ENCODE data around the gene H19.

Gene H19

DNA sequence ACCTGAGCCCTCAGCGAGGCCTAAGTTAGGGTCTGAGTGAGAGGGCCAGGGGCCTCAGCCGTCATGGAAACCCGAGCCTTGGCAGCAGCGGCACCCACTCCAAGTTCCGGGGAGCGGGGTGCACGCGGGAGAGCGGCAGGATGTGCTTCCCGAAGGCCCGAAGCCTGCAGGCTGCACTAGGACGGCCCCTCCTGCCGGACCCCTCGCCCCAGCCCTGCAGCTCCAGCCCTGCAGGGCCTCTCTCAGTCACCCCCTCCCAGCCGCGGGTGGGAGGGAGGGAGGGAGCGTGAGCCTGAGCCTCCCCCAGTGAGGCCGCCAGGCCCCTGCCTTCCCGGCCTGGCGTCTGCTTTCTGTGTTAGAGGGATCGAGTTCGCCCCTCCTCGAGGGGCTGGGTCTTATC lies 27.9 kb downstream of the H19 start:
- ChIA-PET POLR2A (no interaction called here), CTCF (interaction anchor here (1.2 to 3.4 kb wide), 3 partner anchors 15 to 22 kb away, joined by 4 to 16 read pairs (median 4); partner anchors contain the start of gene MRPL23)
- WGBS (ENCODE audit: insufficient coverage): no CpG with 5 or more reads among the region's 23 CpGs
- no peaks in the 10 kb centered on the region for H3K9me3 ChIP-seq (ENCODE audit: control extremely low read depth in 1 of 5, control insufficient read depth in 4 of 5, insufficient read depth in 2 of 5, low read depth in 1 of 5, low read length in 4 of 5)
- H3K27ac ChIP-seq (ENCODE audit: insufficient read depth in 1 of 2, low read depth in 1 of 2, low read length in 2 of 2, poor library complexity in 1 of 2, severe bottlenecking in 2 of 2): no peak overlapping the region
- no peak overlapping the region for H3K4me3 ChIP-seq (ENCODE audit: control insufficient read depth in 1 of 7, extremely low read depth in 1 of 7, insufficient read depth in 4 of 7, low read depth in 2 of 7, low read length in 6 of 7)
- no peak for DNase-seq
- no peaks in the 10 kb centered on the region for H3K36me3 ChIP-seq (ENCODE audit: control insufficient read depth in 4 of 4, insufficient read depth in 4 of 4, low read length in 3 of 4)
- no peaks in the 10 kb centered on the region for H3K27me3 ChIP-seq (replicated peaks in 2 of 5; ENCODE audit: control insufficient read depth in 4 of 5, insufficient read depth in 5 of 5, low read length in 4 of 5)
- H3K4me1 ChIP-seq (ENCODE audit: control extremely low read depth in 1 of 4, control insufficient read depth in 4 of 4, insufficient read depth in 4 of 4, low read length in 3 of 4): no peaks in the 10 kb centered on the region

DNA sequence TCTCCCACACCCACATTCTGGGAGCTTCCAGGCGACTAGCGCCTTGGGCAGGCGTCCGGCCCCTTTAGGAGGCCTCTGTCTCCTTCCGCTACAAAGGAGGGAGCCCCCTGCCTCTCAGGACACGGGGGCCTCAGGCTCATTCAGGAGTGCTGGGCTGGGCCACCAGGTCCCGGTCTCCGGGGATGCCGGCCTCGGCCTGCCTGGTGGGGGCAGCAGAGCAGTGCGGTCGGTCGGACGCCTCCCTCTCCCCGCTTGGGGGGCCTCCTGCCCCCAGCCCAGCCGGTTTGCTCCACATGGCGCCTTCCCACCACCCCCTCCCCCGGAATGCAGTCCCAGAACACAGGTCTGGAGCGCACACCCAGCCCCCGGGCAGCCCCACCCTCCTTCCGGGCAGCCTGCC lies 28.6 kb downstream of the H19 start:
- Histone ChIP-seq H3K4me3 (ENCODE audit: control insufficient read depth in 1 of 7, extremely low read depth in 1 of 7, insufficient read depth in 4 of 7, low read depth in 2 of 7, low read length in 6 of 7) (no peak overlapping the region), H3K9me3 (ENCODE audit: control extremely low read depth in 1 of 5, control insufficient read depth in 4 of 5, insufficient read depth in 2 of 5, low read depth in 1 of 5, low read length in 4 of 5) (no peaks in the 10 kb centered on the region), H3K36me3 (ENCODE audit: control insufficient read depth in 4 of 4, insufficient read depth in 4 of 4, low read length in 3 of 4) (no peaks in the 10 kb centered on the region), H3K4me1 (ENCODE audit: control extremely low read depth in 1 of 4, control insufficient read depth in 4 of 4, insufficient read depth in 4 of 4, low read length in 3 of 4) (no peaks in the 10 kb centered on the region), H3K27me3 (replicated peaks in 2 of 5; ENCODE audit: control insufficient read depth in 4 of 5, insufficient read depth in 5 of 5, low read length in 4 of 5) (no peaks in the 10 kb centered on the region), H3K27ac (ENCODE audit: insufficient read depth in 1 of 2, low read depth in 1 of 2, low read length in 2 of 2, poor library complexity in 1 of 2, severe bottlenecking in 2 of 2) (no peak overlapping the region)
- no peak for DNase-seq
- no CpG with 5 or more reads among the region's 21 CpGs for WGBS (ENCODE audit: insufficient coverage)
- ChIA-PET CTCF (interaction anchor here (0.7 to 3.4 kb wide), 5 partner anchors 14 to 93 kb away, joined by 3 to 16 read pairs (median 4); partner anchors contain the start of gene MRPL23), POLR2A (no interaction called here)

DNA sequence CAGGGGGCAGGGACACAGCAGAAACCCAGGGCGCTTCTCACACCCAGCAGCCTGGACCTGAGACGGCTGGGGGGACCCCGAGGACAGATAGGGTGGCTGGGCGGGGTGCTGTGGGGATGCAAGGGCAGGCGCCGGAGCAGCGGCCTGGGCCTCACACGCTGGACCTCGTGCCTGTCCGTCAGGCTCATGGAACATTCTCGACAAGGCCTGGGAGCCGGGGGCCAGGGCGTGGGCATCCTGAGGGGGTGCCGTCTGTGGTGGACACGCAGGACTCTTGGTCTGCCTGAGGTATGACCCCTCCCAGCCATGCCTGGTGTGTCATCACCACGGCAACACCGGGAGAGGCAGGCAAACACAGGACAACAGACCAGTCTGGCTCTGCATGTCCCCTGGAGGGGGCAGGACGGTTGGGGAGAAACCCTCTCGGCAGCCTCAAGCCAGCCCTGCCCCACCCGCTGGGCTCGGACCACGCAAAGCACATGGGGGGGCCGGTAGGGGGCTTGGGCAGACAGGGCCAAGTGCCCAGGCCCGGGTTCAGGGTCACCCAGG lies 29.1 kb downstream of the H19 start:
- no CpG with 5 or more reads among the region's 24 CpGs for WGBS (ENCODE audit: insufficient coverage)
- no peak for DNase-seq
- ChIA-PET POLR2A (no interaction called here), CTCF (interaction anchor here (0.6 to 3.4 kb wide), 5 partner anchors 14 to 402 kb away, joined by 3 to 16 read pairs (median 4); no protein-coding TSS in a partner anchor)
- no peak overlapping the region for H3K27ac ChIP-seq (ENCODE audit: insufficient read depth in 1 of 2, low read depth in 1 of 2, low read length in 2 of 2, poor library complexity in 1 of 2, severe bottlenecking in 2 of 2)
- no peaks in the 10 kb centered on the region for H3K27me3 ChIP-seq (replicated peaks in 2 of 5; ENCODE audit: control insufficient read depth in 4 of 5, insufficient read depth in 5 of 5, low read length in 4 of 5)
- no peak overlapping the region for H3K4me3 ChIP-seq (ENCODE audit: control insufficient read depth in 1 of 7, extremely low read depth in 1 of 7, insufficient read depth in 4 of 7, low read depth in 2 of 7, low read length in 6 of 7)
- no peaks in the 10 kb centered on the region for H3K9me3 ChIP-seq (ENCODE audit: control extremely low read depth in 1 of 5, control insufficient read depth in 4 of 5, insufficient read depth in 2 of 5, low read depth in 1 of 5, low read length in 4 of 5)
- H3K36me3 ChIP-seq (ENCODE audit: control insufficient read depth in 4 of 4, insufficient read depth in 4 of 4, low read length in 3 of 4): no peaks in the 10 kb centered on the region
- no peaks in the 10 kb centered on the region for H3K4me1 ChIP-seq (ENCODE audit: control extremely low read depth in 1 of 4, control insufficient read depth in 4 of 4, insufficient read depth in 4 of 4, low read length in 3 of 4)

DNA sequence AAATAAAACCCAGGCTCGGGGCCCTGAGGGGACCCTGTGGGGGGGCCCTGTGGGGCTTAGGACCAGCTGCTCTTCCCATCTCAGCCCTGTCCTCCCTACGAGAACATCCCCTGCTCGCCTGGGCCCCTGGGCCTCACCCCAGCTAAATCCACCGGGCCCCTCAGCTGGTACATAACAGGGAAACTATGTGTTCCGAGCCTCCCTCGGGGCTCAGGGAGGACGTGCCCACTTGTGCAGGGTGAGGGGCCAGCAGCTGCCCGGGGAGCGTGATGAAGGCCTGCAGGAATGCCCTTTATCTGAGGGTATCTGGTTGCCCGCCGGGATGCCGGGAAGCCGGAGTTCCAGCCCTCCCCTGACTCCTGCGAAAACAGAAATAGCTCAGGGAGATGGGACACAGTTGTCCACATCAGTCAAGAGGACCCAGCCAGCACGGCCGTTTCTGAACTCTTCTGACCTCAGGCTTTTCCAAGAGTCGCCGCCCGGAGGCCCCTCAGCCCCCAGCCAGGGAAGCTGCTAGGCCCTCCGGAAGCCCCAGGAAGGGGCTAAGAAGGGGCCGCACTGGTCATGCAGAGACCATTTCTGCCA lies 29.9 kb downstream of the H19 start:
- H3K27me3 ChIP-seq (replicated peaks in 2 of 5; ENCODE audit: control insufficient read depth in 4 of 5, insufficient read depth in 5 of 5, low read length in 4 of 5): no peaks in the 10 kb centered on the region
- no peaks in the 10 kb centered on the region for H3K9me3 ChIP-seq (ENCODE audit: control extremely low read depth in 1 of 5, control insufficient read depth in 4 of 5, insufficient read depth in 2 of 5, low read depth in 1 of 5, low read length in 4 of 5)
- no peak for DNase-seq
- no CpG with 5 or more reads among the region's 21 CpGs for WGBS (ENCODE audit: insufficient coverage)
- H3K27ac ChIP-seq (ENCODE audit: insufficient read depth in 1 of 2, low read depth in 1 of 2, low read length in 2 of 2, poor library complexity in 1 of 2, severe bottlenecking in 2 of 2): no peak overlapping the region
- no peaks in the 10 kb centered on the region for H3K4me1 ChIP-seq (ENCODE audit: control extremely low read depth in 1 of 4, control insufficient read depth in 4 of 4, insufficient read depth in 4 of 4, low read length in 3 of 4)
- ChIA-PET POLR2A (no interaction called here), CTCF (interaction anchor here (0.6 to 3.4 kb wide), 7 partner anchors 13 to 401 kb away, joined by 3 to 16 read pairs (median 4); partner anchors contain the start of gene H19)
- H3K4me3 ChIP-seq (ENCODE audit: control insufficient read depth in 1 of 7, extremely low read depth in 1 of 7, insufficient read depth in 4 of 7, low read depth in 2 of 7, low read length in 6 of 7): no peak overlapping the region
- H3K36me3 ChIP-seq (ENCODE audit: control insufficient read depth in 4 of 4, insufficient read depth in 4 of 4, low read length in 3 of 4): no peaks in the 10 kb centered on the region

GRCh38 chr11:1966531-1966930 lies 31.1 kb downstream of the H19 start:
- H3K4me3 ChIP-seq (ENCODE audit: control insufficient read depth in 1 of 7, extremely low read depth in 1 of 7, insufficient read depth in 4 of 7, low read depth in 2 of 7, low read length in 6 of 7): no peak overlapping the region
- no peaks in the 10 kb centered on the region for H3K27me3 ChIP-seq (replicated peaks in 2 of 5; ENCODE audit: control insufficient read depth in 4 of 5, insufficient read depth in 5 of 5, low read length in 4 of 5)
- no CpG with 5 or more reads among the region's 18 CpGs for WGBS (ENCODE audit: insufficient coverage)
- no peaks in the 10 kb centered on the region for H3K36me3 ChIP-seq (ENCODE audit: control insufficient read depth in 4 of 4, insufficient read depth in 4 of 4, low read length in 3 of 4)
- no peaks in the 10 kb centered on the region for H3K9me3 ChIP-seq (ENCODE audit: control extremely low read depth in 1 of 5, control insufficient read depth in 4 of 5, insufficient read depth in 2 of 5, low read depth in 1 of 5, low read length in 4 of 5)
- no peak overlapping the region for H3K27ac ChIP-seq (ENCODE audit: insufficient read depth in 1 of 2, low read depth in 1 of 2, low read length in 2 of 2, poor library complexity in 1 of 2, severe bottlenecking in 2 of 2)
- CTCF ChIA-PET: interaction anchor here (1.1 to 3.4 kb wide), 7 partner anchors 11 to 273 kb away, joined by 3 to 16 read pairs (median 5); partner anchors contain the start of gene H19
- POLR2A ChIA-PET: interaction anchor here (0.5 kb wide), 1 partner anchor 119 kb away, joined by 5 read pairs; no protein-coding TSS in a partner anchor
- H3K4me1 ChIP-seq (ENCODE audit: control extremely low read depth in 1 of 4, control insufficient read depth in 4 of 4, insufficient read depth in 4 of 4, low read length in 3 of 4): no peaks in the 10 kb centered on the region
- DNase-seq: no peak

DNA sequence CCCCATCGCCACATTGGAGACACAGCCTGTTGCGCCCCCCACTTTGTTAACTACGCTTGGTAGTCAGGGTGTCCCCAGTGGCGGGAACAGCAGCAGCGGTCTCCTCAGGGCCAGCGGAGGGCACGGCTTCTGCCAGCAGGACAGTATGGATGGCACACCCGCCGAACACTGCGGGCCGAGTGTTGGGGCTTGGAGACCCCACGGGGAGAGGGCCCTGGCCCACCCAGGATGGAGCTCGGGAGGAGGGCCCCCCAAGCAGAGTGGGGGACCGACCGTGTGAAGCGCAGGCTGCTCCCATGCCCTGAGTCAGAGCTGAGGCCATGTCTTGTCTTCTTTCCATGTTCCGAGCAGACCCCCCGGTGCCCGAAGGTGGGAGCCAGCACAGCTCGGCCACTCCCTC lies 32.7 kb downstream of the H19 start:
- Histone ChIP-seq H3K4me3 (ENCODE audit: control insufficient read depth in 1 of 7, extremely low read depth in 1 of 7, insufficient read depth in 4 of 7, low read depth in 2 of 7, low read length in 6 of 7) (no peak overlapping the region), H3K9me3 (ENCODE audit: control extremely low read depth in 1 of 5, control insufficient read depth in 4 of 5, insufficient read depth in 2 of 5, low read depth in 1 of 5, low read length in 4 of 5) (no peaks in the 10 kb centered on the region), H3K27ac (ENCODE audit: insufficient read depth in 1 of 2, low read depth in 1 of 2, low read length in 2 of 2, poor library complexity in 1 of 2, severe bottlenecking in 2 of 2) (no peak overlapping the region), H3K4me1 (ENCODE audit: control extremely low read depth in 1 of 4, control insufficient read depth in 4 of 4, insufficient read depth in 4 of 4, low read length in 3 of 4) (no peaks in the 10 kb centered on the region), H3K36me3 (ENCODE audit: control insufficient read depth in 4 of 4, insufficient read depth in 4 of 4, low read length in 3 of 4) (no peaks in the 10 kb centered on the region), H3K27me3 (replicated peaks in 2 of 5; ENCODE audit: control insufficient read depth in 4 of 5, insufficient read depth in 5 of 5, low read length in 4 of 5) (no peaks in the 10 kb centered on the region)
- CTCF ChIA-PET: interaction anchor here (1.0 to 3.1 kb wide), 4 partner anchors 10 to 186 kb away, joined by 3 to 16 read pairs (median 4); no protein-coding TSS in a partner anchor
- POLR2A ChIA-PET: no interaction called here
- no CpG with 5 or more reads among the region's 20 CpGs for WGBS (ENCODE audit: insufficient coverage)
- DNase-seq: no peak

DNA sequence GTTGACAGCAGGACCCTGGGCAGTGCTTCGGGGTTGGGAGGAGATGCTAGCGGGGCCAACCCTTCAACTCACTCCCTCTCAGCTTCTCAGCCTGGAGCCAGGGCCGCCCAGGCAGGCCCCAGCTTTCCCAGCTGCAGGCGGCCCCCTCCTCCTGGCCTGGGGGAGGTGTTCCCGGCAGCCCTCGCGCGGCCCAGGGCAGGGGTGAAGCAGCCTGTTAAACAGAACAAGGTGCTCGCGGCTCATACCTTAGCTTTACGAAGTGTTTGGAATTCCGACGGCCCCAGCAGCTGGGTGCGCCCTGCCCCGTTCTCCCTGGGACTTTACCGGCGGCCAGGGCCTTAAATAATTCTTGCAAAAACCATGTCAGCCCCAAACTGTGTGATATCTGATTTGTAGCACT lies 33.3 kb downstream of the H19 start:
- WGBS (ENCODE audit: insufficient coverage): no CpG with 5 or more reads among the region's 17 CpGs

More for the DNA sequence above, 33.3 kb downstream of the H19 start:
- ChIA-PET CTCF (interaction anchor here (1.0 to 3.1 kb wide), 4 partner anchors 9 to 186 kb away, joined by 3 to 16 read pairs (median 4); no protein-coding TSS in a partner anchor), POLR2A (no interaction called here)
- Histone ChIP-seq H3K36me3 (ENCODE audit: control insufficient read depth in 4 of 4, insufficient read depth in 4 of 4, low read length in 3 of 4) (no peaks in the 10 kb centered on the region), H3K4me3 (ENCODE audit: control insufficient read depth in 1 of 7, extremely low read depth in 1 of 7, insufficient read depth in 4 of 7, low read depth in 2 of 7, low read length in 6 of 7) (no peak overlapping the region), H3K9me3 (ENCODE audit: control extremely low read depth in 1 of 5, control insufficient read depth in 4 of 5, insufficient read depth in 2 of 5, low read depth in 1 of 5, low read length in 4 of 5) (no peaks in the 10 kb centered on the region), H3K27ac (ENCODE audit: insufficient read depth in 1 of 2, low read depth in 1 of 2, low read length in 2 of 2, poor library complexity in 1 of 2, severe bottlenecking in 2 of 2) (no peak overlapping the region), H3K4me1 (ENCODE audit: control extremely low read depth in 1 of 4, control insufficient read depth in 4 of 4, insufficient read depth in 4 of 4, low read length in 3 of 4) (no peaks in the 10 kb centered on the region), H3K27me3 (replicated peaks in 2 of 5; ENCODE audit: control insufficient read depth in 4 of 5, insufficient read depth in 5 of 5, low read length in 4 of 5) (no peaks in the 10 kb centered on the region)
- no peak for DNase-seq

Data from common myeloid progenitor, CD34-positive (primary cell).